ENCODE measurements around the gene SYP. TPM values are rescaled to one million over a fixed set of nuclear protein-coding genes. Genes with fewer than 3 reads are reported as not detected.

SYP gene
- total and polyA plus RNA-seq, 9 of the 15 experiments (the other 6 are each of a cell fraction or from before 2014, with no cell fraction given), result 0.48 to 5.1 (median 2.6) TPM

- TF ChIP-seq PHTF2 (CRISPR knock-in tag; IDR thresholded peaks at IDR 0.05) (no peak), GABPB2 (CRISPR knock-in tag; conservative IDR thresholded peaks at IDR 0.05) (no peak), ZNF174 (CRISPR knock-in tag; IDR thresholded peaks at IDR 0.05) (no peak), TCF7 (IDR thresholded peaks at IDR 0.05; ENCODE audit: borderline replicate concordance) (no peak), HMG20B (CRISPR knock-in tag; IDR thresholded peaks at IDR 0.05) (no peak), IFI16 (CRISPR knock-in tag; IDR thresholded peaks at IDR 0.05) (no peak), THRA (IDR thresholded peaks at IDR 0.05) (no peak), PTBP1 (IDR thresholded peaks at IDR 0.05; ENCODE audit: low read depth, low read length) (no peak), TBP (optimal IDR thresholded peaks at IDR 0.05; ENCODE audit: low read depth, low read length) (peak; percentile 82), ZNF644 (tag; IDR thresholded peaks at IDR 0.05; ENCODE audit: low read depth) (peak; percentile 92), CTBP1 (IDR thresholded peaks at IDR 0.05; ENCODE audit: borderline replicate concordance) (peak; percentile 96), HBP1 (CRISPR knock-in tag; IDR thresholded peaks at IDR 0.05) (no peak), TFE3 (CRISPR knock-in tag; IDR thresholded peaks at IDR 0.05) (no peak), RBBP5 (IDR thresholded peaks at IDR 0.05; ENCODE audit: borderline replicate concordance, insufficient read depth, low read length, poor library complexity, severe bottlenecking) (no peak), HNRNPK (IDR thresholded peaks at IDR 0.05; ENCODE audit: low read depth, low read length, poor library complexity, severe bottlenecking) (peak; percentile 50), RFX7 (CRISPR knock-in tag; IDR thresholded peaks at IDR 0.05) (no peak), CCNT2 (IDR thresholded peaks at IDR 0.05; ENCODE audit: borderline replicate concordance, extremely low read depth, insufficient read length, low read depth, low read length) (peak; percentile 96), NCOA4 (IDR thresholded peaks at IDR 0.05; ENCODE audit: partially characterized antibody) (no peak), FOS (IDR thresholded peaks at IDR 0.05; ENCODE audit: extremely low read depth, insufficient read length) (no peak), POU5F1 (IDR thresholded peaks at IDR 0.05; ENCODE audit: borderline replicate concordance, low read depth, low read length, partially characterized antibody) (no peak), ZKSCAN3 (CRISPR knock-in tag; IDR thresholded peaks at IDR 0.05) (no peak), OTX1 (CRISPR knock-in tag; IDR thresholded peaks at IDR 0.05) (no peak), MLLT1 (IDR thresholded peaks at IDR 0.05) (no peak), GATA2 (CRISPR knock-in tag; IDR thresholded peaks at IDR 0.05) (no peak)
Observed at GRCh38 chrX:49199906-49200771, at the start of gene SYP (continued).
